ENCODE results near the gene AUTS2.
"Not testable (repeated sequence)": the region's sequence is repeated elsewhere in the genome, so short reads cannot be mapped to it uniquely, and the experiment has no call there.

AUTS2 gene

GRCh38 chr7:70583965-70584883 lies 985.9 kb downstream of the AUTS2 start:
- DNase-seq (ENCODE audit: low read depth in 2 of 2, low spot score in 1 of 2), result no peak

GRCh38 chr7:70585071-70585470 lies 986.8 kb downstream of the AUTS2 start:
- no peak for DNase-seq (ENCODE audit: low read depth in 2 of 2, low spot score in 1 of 2)

GRCh38 chr7:70586822-70587221 lies 988.5 kb downstream of the AUTS2 start:
- no peak for DNase-seq (ENCODE audit: low read depth in 2 of 2, low spot score in 1 of 2)

- DNase-seq (ENCODE audit: low read depth in 2 of 2, low spot score in 1 of 2), result no peak
Observed at GRCh38 chr7:70587739-70588138, 989.5 kb downstream of the AUTS2 start.

GRCh38 chr7:70588191-70588921 lies 990.1 kb downstream of the AUTS2 start:
- DNase-seq (ENCODE audit: low read depth in 2 of 2, low spot score in 1 of 2), result no peak

GRCh38 chr7:70589010-70589409 lies 990.7 kb downstream of the AUTS2 start:
- no peak for DNase-seq (ENCODE audit: low read depth in 2 of 2, low spot score in 1 of 2)

GRCh38 chr7:70589590-70589989 lies 991.3 kb downstream of the AUTS2 start:
- DNase-seq (ENCODE audit: low read depth in 2 of 2, low spot score in 1 of 2), result no peak

- DNase-seq (ENCODE audit: low read depth in 2 of 2, low spot score in 1 of 2), result no peak
Observed at GRCh38 chr7:70590126-70590854, 992.0 kb downstream of the AUTS2 start.

GRCh38 chr7:70591643-70592042 lies 993.4 kb downstream of the AUTS2 start:
- DNase-seq (ENCODE audit: low read depth in 2 of 2, low spot score in 1 of 2), result no peak

- DNase-seq (ENCODE audit: low read depth in 2 of 2, low spot score in 1 of 2), result no peak
Observed at GRCh38 chr7:70592171-70592570, 993.9 kb downstream of the AUTS2 start.

GRCh38 chr7:70594170-70594569 lies 995.9 kb downstream of the AUTS2 start:
- no peak for DNase-seq (ENCODE audit: low read depth in 2 of 2, low spot score in 1 of 2)

GRCh38 chr7:70594885-70595284 lies 996.6 kb downstream of the AUTS2 start:
- not testable (repeated sequence) for DNase-seq (ENCODE audit: low read depth in 2 of 2, low spot score in 1 of 2)

GRCh38 chr7:70595370-70595754 lies 997.1 kb downstream of the AUTS2 start:
- DNase-seq (ENCODE audit: low read depth in 2 of 2, low spot score in 1 of 2), result no peak

GRCh38 chr7:70595755-70596597 lies 997.7 kb downstream of the AUTS2 start:
- DNase-seq (ENCODE audit: low read depth in 2 of 2, low spot score in 1 of 2), result no peak

GRCh38 chr7:70596598-70596913 lies 998.3 kb downstream of the AUTS2 start:
- DNase-seq (ENCODE audit: low read depth in 2 of 2, low spot score in 1 of 2), result no peak

- DNase-seq (ENCODE audit: low read depth in 2 of 2, low spot score in 1 of 2), result no peak
Observed at GRCh38 chr7:70597066-70597465, 998.8 kb downstream of the AUTS2 start.

- DNase-seq (ENCODE audit: low read depth in 2 of 2, low spot score in 1 of 2), result no peak
Observed at GRCh38 chr7:70598976-70599375, 1000.7 kb downstream of the AUTS2 start.

GRCh38 chr7:70599446-70600190 lies 1001.3 kb downstream of the AUTS2 start:
- no peak for DNase-seq (ENCODE audit: low read depth in 2 of 2, low spot score in 1 of 2)

GRCh38 chr7:70600993-70601392 lies 1002.7 kb downstream of the AUTS2 start:
- no peak for DNase-seq (ENCODE audit: low read depth in 2 of 2, low spot score in 1 of 2)

GRCh38 chr7:70602117-70602516 lies 1003.8 kb downstream of the AUTS2 start:
- DNase-seq (ENCODE audit: low read depth in 2 of 2, low spot score in 1 of 2), result no peak

Data from stimulated activated CD8-positive, alpha-beta memory T cell treated with anti-CD3 and anti-CD28 coated beads, Interleukin-4, amount 100 ng/mL, for 1 hour (primary cell).